Stimulated activated CD8-positive, alpha-beta memory T cell treated with anti-CD3 and anti-CD28 coated beads, Interleukin-4, amount 100 ng/mL, for 48 hours (primary cell): Measurements from ENCODE around the gene NAGLU.
A peak's percentile ranks its signal among the peaks of the same experiment; 100 is the strongest.
"Not testable (repeated sequence)": the region's sequence is repeated elsewhere in the genome, so short reads cannot be mapped to it uniquely, and the experiment has no call there.

Experiments used
- DNase-seq: peaks from one replicate; pipeline ENCODE4 v3.0.0-alpha.2; 2020

Gene NAGLU

GRCh38 chr17:42545755-42546505 is 9.9 kb downstream of the NAGLU start:
- not testable (repeated sequence) for DNase-seq

- no peak for DNase-seq
Measured at GRCh38 chr17:42547001-42547461, 11.0 kb downstream of the NAGLU start.

GRCh38 chr17:42547698-42548069 is 11.6 kb downstream of the NAGLU start:
- no peak for DNase-seq

- peak; percentile 87 for DNase-seq
Measured at GRCh38 chr17:42548070-42548837, 12.2 kb downstream of the NAGLU start.

- no peak for DNase-seq
Measured at GRCh38 chr17:42548993-42549755, 13.1 kb downstream of the NAGLU start.

GRCh38 chr17:42552736-42553135 is 16.7 kb downstream of the NAGLU start, which contains the start of gene HSD17B1:
TSS of gene HSD17B1 (plus strand) at chr17:42552923. CDS start at chr17:42552934, 11 bp downstream.
- not testable (repeated sequence) for DNase-seq

- no peak for DNase-seq
Measured at GRCh38 chr17:42553161-42553818, 17.2 kb downstream of the NAGLU start.

GRCh38 chr17:42553866-42554249 is 17.8 kb downstream of the NAGLU start:
- DNase-seq: no peak

GRCh38 chr17:42554250-42555121 is 18.4 kb downstream of the NAGLU start:
- peak; percentile 89 for DNase-seq

GRCh38 chr17:42555122-42555622 is 19.1 kb downstream of the NAGLU start:
- no peak for DNase-seq

- not testable (repeated sequence) for DNase-seq
Measured at GRCh38 chr17:42555961-42556617, 20.0 kb downstream of the NAGLU start.

- DNase-seq: no peak
Measured at GRCh38 chr17:42559075-42559474, 23.0 kb downstream of the NAGLU start.

- no peak for DNase-seq
Measured at GRCh38 chr17:42560246-42560645, 24.2 kb downstream of the NAGLU start.

- DNase-seq: peak; percentile 96
Measured at GRCh38 chr17:42561897-42562387, 25.9 kb downstream of the NAGLU start, which contains the start of gene COASY. TSS of gene COASY (plus strand) at chr17:42562148. CDS start at chr17:42562623, 475 bp downstream.

- no peak for DNase-seq
Measured at GRCh38 chr17:42562388-42563142, 26.5 kb downstream of the NAGLU start.

- no peak for DNase-seq
Measured at GRCh38 chr17:42563143-42563509, 27.1 kb downstream of the NAGLU start.

- DNase-seq: no peak
Measured at GRCh38 chr17:42563543-42563942, 27.5 kb downstream of the NAGLU start.

- no peak for DNase-seq
Measured at GRCh38 chr17:42563950-42564349, 27.9 kb downstream of the NAGLU start.

GRCh38 chr17:42564815-42565522 is 28.9 kb downstream of the NAGLU start:
- DNase-seq: no peak
